OCI-LY1 (cell line): Measurements from ENCODE around the gene NRAS.
A peak's percentile ranks its signal among the peaks of the same experiment; 100 is the strongest.

Source experiments
- H2AFZ ChIP-seq: fragments of 200-600 bp; sonication (generic), shearing (Covaris generic); 2 replicates; pipeline ENCODE4 v1.6.0; 2014; ENCODE audit warnings: antibody characterized with exemption, mild to moderate bottlenecking, low read length
- H3F3A ChIP-seq: fragments of 200-600 bp; sonication (generic), shearing (Covaris generic); 2 replicates; pipeline ENCODE4 v1.6.0; 2014; ENCODE audit warnings: mild to moderate bottlenecking, antibody characterized with exemption, low read length, moderate library complexity; ENCODE audit not compliant: insufficient read depth
- H3K27ac ChIP-seq: fragments of 200-600 bp; sonication (generic); 2 replicates; pipeline ENCODE4 v1.5.1; 2014; ENCODE audit warnings: low read length, mixed run types, mild to moderate bottlenecking, low read depth; ENCODE audit not compliant: poor library complexity, severe bottlenecking
- H3K27me3 ChIP-seq: fragments of 200-600 bp; sonication (generic); 2 replicates; pipeline ENCODE4 v1.6.0; 2014; ENCODE audit warnings: antibody characterized with exemption, mild to moderate bottlenecking, low read length, moderate library complexity; ENCODE audit not compliant: insufficient read depth
- H3K36me3 ChIP-seq: fragments of 200-600 bp; sonication (generic); 2 replicates; pipeline ENCODE4 v1.6.1; 2014; ENCODE audit warnings: mild to moderate bottlenecking, antibody characterized with exemption, low read length, moderate library complexity, mixed read lengths; ENCODE audit not compliant: insufficient read depth
- H3K4me1 ChIP-seq: fragments of 200-600 bp; sonication (generic); 2 replicates; pipeline ENCODE4 v1.5.1; 2014; ENCODE audit warnings: mild to moderate bottlenecking, low read length, moderate library complexity; ENCODE audit not compliant: insufficient read depth, severe bottlenecking
- H3K4me2 ChIP-seq: fragments of 200-600 bp; sonication (generic), shearing (Covaris generic); 2 replicates; pipeline ENCODE4 v1.6.1; 2014; ENCODE audit warnings: low read length
- H3K4me3 ChIP-seq: fragments of 200-600 bp; sonication (generic); 2 replicates; pipeline ENCODE4 v1.5.1; 2014; ENCODE audit warnings: low read length, low read depth, mild to moderate bottlenecking, mixed read lengths; ENCODE audit not compliant: poor library complexity, severe bottlenecking
- H3K79me2 ChIP-seq: fragments of 200-600 bp; shearing (Covaris generic); 2 replicates; pipeline ENCODE4 v1.6.1; 2016; ENCODE audit warnings: mixed run types, low read length, mixed read lengths; ENCODE audit not compliant: insufficient read depth
- H3K9ac ChIP-seq: fragments of 200-600 bp; sonication (generic), shearing (Covaris generic); 2 replicates; pipeline ENCODE4 v1.6.1; 2014; ENCODE audit warnings: mild to moderate bottlenecking, low read length, mixed read lengths
- H3K9me2 ChIP-seq: fragments of 200-600 bp; sonication (generic), shearing (Covaris generic); 2 replicates; pipeline ENCODE4 v1.6.1; 2014; ENCODE audit warnings: low read depth, mild to moderate bottlenecking, low read length, mixed read lengths
- H3K9me3 ChIP-seq: fragments of 200-600 bp; shearing (Covaris generic); 2 replicates; pipeline ENCODE4 v1.6.1; 2014; ENCODE audit warnings: low read length, mixed read lengths
- H4K20me1 ChIP-seq: fragments of 200-600 bp; sonication (generic), shearing (Covaris generic); 2 replicates; pipeline ENCODE4 v1.6.0; 2016; ENCODE audit warnings: mild to moderate bottlenecking, low read length; ENCODE audit not compliant: insufficient read depth
- CTCF ChIP-seq: fragments of 200-600 bp; sonication (generic), shearing (Covaris generic); IDR thresholded peaks from 2 replicates; pipeline ENCODE4 v1.5.1; 2017; ENCODE audit warnings: mild to moderate bottlenecking, antibody characterized with exemption, low read length, moderate library complexity, mixed read lengths
- EZH2 ChIP-seq: fragments of 200-600 bp; sonication (generic), shearing (Covaris generic); IDR thresholded peaks from 2 replicates; pipeline ENCODE4 v1.8.0; 2017; ENCODE audit warnings: borderline replicate concordance, mixed run types, mild to moderate bottlenecking, antibody characterized with exemption, low read length, moderate library complexity, mixed read lengths

The NRAS gene

DNA sequence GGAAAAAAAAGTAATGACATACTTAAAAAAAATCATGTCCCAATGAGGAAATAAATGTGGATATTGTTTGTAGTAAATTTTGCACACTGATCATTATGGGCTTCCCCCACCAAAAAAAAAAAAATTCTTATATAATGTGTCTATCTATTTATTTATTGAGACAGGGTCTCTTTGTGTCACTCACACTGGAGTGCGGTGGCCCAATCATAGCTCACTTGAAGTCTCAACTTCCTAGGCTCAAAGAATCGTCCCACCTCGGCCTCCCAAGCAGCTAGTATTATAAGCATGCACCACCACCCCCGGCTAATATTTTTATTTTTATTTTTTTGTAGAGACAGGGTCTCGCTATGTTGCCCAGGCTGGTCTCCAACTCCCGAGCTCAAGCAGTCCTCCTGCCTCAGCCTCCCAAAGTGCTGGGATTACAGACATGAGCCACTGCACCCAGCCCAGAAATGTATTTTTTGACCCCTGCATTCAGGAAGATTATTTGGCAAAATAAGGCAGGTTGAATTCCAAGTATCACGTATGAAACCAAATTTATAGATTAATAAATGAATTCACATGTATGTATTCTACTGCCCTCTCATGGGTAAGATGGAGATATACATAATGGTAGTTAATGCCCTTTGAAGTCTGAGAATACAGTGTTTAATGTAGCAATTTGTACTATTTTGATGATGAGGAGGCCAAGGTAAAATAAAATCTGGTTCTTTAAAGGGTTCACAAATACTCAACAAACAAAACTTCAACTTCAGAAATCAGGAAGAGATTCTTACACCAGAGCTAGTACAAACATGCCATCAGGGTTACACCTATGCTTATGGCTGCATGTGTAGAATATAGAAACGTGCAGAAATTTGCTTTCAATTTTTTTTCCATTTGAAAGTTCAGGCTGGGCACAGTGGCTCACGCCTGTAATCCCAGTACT lies 45.3 kb downstream of the NRAS start:
- H3K4me2 ChIP-seq = no peak overlapping the region
- no peak overlapping the region for H3K27ac ChIP-seq
- TF ChIP-seq CTCF (peak; percentile 52), EZH2 (no peak)
- H3K9me2 ChIP-seq = no peaks in the 10 kb centered on the region
- no peaks in the 10 kb centered on the region for H3K27me3 ChIP-seq
- H3K9ac ChIP-seq = no peak overlapping the region
- H3K4me1 ChIP-seq = peaks cover 18% of the 10 kb centered on the region
- no peaks in the 10 kb centered on the region for H3F3A ChIP-seq
- no peak overlapping the region for H2AFZ ChIP-seq
- no peaks in the 10 kb centered on the region for H3K79me2 ChIP-seq
- no peak overlapping the region for H3K4me3 ChIP-seq
- H4K20me1 ChIP-seq = no peaks in the 10 kb centered on the region
- no peaks in the 10 kb centered on the region for H3K36me3 ChIP-seq
- H3K9me3 ChIP-seq = no peaks in the 10 kb centered on the region

- no peak overlapping the region; the same call in 1 of the 2 replicates for H2AFZ ChIP-seq
- no peaks in the 10 kb centered on the region for H3K9me2 ChIP-seq
- no peaks in the 10 kb centered on the region for H3K36me3 ChIP-seq
- peak overlapping the region; percentile 70 for H3K4me3 ChIP-seq
- peak overlapping the region; percentile 45; the same call in 1 of the 2 replicates for H3K9ac ChIP-seq
- H3K27ac ChIP-seq = no peak overlapping the region
- TF ChIP-seq EZH2 = no peak
- TF ChIP-seq CTCF = no peak
- H3K27me3 ChIP-seq = no peaks in the 10 kb centered on the region
- H3K9me3 ChIP-seq = no peaks in the 10 kb centered on the region
- no peaks in the 10 kb centered on the region for H3F3A ChIP-seq
- H3K79me2 ChIP-seq = no peaks in the 10 kb centered on the region
- H4K20me1 ChIP-seq = no peaks in the 10 kb centered on the region
- peak overlapping the region; percentile 93 for H3K4me2 ChIP-seq
- peaks cover 18% of the 10 kb centered on the region for H3K4me1 ChIP-seq
Observed at GRCh38 chr1:114670083-114671010, 46.2 kb downstream of the NRAS start.

DNA sequence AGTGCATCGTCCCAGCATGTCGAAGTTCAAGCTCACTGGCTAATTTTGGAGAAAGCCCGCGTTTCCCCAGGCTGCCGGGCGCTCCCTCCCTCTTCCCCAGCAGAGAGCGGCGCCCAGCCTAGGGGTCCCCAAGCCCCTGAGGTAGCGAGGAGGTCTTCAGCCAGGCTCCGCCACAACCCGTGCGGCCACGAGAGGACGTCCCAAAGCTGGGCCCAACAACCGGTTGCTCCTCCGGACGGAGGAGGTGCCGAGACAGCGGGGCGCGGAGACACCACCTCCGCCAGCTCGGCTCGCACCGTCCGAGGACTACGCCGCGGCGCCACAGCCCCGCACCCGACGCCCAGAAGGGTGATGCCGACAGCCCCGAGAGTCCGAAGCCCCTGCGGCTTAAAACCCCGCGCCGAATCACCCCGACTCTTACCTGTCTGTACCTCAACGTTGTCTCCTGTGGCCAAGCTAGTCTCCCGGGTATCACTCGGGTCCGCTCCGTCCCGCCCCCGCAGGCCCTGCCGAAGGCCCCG lies 46.9 kb downstream of the NRAS start, which contains the start of gene DENND2C:
Gene DENND2C, minus strand, starts transcription at position 488 of the 521 bp plus-strand sequence. CDS start 44,065 bp downstream, outside the sequence.
- no peaks in the 10 kb centered on the region for H3K27me3 ChIP-seq
- H3F3A ChIP-seq = no peaks in the 10 kb centered on the region
- no peaks in the 10 kb centered on the region for H4K20me1 ChIP-seq
- H3K79me2 ChIP-seq = no peaks in the 10 kb centered on the region
- peak within 1 kb of the TSS; percentile 72 for H2AFZ ChIP-seq
- peak within 1 kb of the TSS; percentile 55 for H3K9ac ChIP-seq
- H3K27ac ChIP-seq = no peak within 1 kb of the TSS
- H3K4me3 ChIP-seq = peak within 1 kb of the TSS; percentile 70
- H3K4me1 ChIP-seq = peaks cover 18% of the 10 kb centered on the region
- peak within 1 kb of the TSS; percentile 93 for H3K4me2 ChIP-seq
- no peaks in the 10 kb centered on the region for H3K36me3 ChIP-seq
- H3K9me2 ChIP-seq = no peaks in the 10 kb centered on the region
- no peaks in the 10 kb centered on the region for H3K9me3 ChIP-seq
- TF ChIP-seq EZH2 = no peak
- peak; percentile 19; the same call in 1 of the 2 replicates for TF ChIP-seq CTCF
